Epithelial cell of proximal tubule (primary cell): Measurements from ENCODE around the gene DHRS13. TPM values are rescaled to one million over a fixed set of nuclear protein-coding genes. Genes with fewer than 3 reads are reported as not detected.
"Not testable (repeated sequence)": the region's sequence is repeated elsewhere in the genome, so short reads cannot be mapped to it uniquely, and the experiment has no call there.

Source experiments
- DNase-seq: peaks from one replicate; pipeline ENCODE4 v3.0.0-alpha.2; 2011; ENCODE audit warnings: low read depth
- H3K4me3 ChIP-seq: 2 replicates; pipeline ENCODE4 v1.5.1; 2011; ENCODE audit warnings: low read depth, mild to moderate bottlenecking, low read length
- total RNA-seq: library from RNA; depleted of rRNA; stranded (reverse); fragments of >200 nt; gene quantifications from 2 replicates; pipeline ENCODE4 v1.2.3, GENCODE V29; 2015
- TF ChIP-seq, protein P1 (sequence below): conservative IDR thresholded peaks from 2 replicates; pipeline ENCODE4 v1.5.1; 2012; ENCODE audit warnings: low read depth, mild to moderate bottlenecking, low read length

The DHRS13 gene
- total RNA-seq, 1 donor from 2014 or later = 18.0 TPM

DNA sequence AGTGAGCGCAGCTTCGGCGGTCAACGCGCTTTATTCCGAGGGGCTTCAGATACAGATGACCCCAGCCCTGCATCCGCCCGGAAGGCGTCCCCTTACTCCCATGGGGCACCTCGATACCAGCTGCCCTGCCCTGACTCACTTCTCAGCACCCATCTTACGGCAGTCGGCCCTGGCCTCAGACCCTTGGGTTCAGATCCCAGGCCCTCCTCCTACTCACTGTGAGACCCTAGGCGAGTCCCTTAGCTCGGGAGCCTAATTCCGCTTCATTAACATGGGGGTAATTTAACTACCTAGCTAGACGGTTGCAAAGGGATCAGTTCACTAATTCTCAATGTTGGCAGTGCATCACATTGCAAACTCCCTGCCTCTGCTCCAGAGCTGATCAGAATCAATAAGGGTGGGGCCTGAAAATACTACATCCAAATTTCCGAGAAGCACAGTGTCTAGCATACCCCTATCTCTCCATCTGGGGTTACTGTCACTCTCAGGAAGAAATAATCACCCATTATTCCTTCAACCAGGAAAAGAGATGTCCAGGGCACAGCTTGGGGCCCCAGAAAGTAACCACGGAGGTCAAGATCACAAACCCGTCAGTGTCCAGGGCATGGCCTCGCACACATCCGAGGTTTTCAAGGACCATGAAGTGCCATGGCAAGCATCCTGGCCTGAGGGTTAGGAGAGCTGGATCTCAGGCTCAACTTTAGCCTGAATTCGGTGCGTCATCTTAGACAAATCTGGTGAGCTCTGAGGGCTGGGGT is 4.9 kb downstream of the DHRS13 start:
- TF ChIP-seq, protein P1, sequence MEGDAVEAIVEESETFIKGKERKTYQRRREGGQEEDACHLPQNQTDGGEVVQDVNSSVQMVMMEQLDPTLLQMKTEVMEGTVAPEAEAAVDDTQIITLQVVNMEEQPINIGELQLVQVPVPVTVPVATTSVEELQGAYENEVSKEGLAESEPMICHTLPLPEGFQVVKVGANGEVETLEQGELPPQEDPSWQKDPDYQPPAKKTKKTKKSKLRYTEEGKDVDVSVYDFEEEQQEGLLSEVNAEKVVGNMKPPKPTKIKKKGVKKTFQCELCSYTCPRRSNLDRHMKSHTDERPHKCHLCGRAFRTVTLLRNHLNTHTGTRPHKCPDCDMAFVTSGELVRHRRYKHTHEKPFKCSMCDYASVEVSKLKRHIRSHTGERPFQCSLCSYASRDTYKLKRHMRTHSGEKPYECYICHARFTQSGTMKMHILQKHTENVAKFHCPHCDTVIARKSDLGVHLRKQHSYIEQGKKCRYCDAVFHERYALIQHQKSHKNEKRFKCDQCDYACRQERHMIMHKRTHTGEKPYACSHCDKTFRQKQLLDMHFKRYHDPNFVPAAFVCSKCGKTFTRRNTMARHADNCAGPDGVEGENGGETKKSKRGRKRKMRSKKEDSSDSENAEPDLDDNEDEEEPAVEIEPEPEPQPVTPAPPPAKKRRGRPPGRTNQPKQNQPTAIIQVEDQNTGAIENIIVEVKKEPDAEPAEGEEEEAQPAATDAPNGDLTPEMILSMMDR = no peak
- no peak for DNase-seq
- H3K4me3 ChIP-seq = peak overlapping the region; percentile 87

DNA sequence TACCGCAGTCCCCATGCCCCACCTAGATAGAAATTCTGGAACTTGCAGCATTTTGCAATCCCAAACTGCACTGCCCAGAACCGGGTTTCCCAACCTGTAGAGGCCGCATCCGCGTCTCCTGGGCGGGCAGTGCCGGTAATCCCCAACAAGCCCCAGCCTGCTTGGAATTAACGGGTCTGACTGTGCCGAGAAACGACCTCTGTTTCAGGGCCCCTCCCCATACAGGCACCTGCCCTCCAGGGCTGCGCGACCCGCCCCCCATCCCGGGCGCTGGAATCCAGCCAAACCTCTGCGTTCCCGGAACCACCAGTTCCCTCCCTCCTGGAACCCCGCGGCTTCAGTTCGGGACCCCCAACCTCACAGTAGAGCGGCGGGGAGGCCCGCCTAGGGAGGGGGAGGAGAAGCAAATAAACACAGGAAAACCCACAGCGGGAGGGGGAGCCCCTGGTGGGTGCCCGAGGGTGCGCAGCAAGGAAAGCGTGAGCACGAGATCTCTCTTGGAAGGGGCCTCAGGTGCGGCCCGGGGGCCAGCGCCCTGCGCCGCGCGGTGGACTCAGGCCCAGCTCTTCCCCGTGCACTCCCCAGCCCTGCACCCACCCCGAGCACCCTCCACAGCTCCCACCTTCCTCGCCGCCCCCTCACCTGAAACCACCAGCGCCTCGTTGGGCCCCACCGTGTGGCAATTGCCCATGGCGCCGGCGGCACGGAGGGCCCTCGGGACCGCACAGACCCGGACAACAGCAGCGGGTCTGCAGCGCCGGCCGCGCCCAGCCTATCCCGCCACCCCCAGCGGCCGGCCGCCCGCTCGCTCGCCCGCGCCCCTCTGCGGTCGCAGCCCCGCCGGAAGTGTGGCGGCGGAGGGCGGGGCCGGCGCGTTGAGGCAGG is 5.8 kb downstream of the DHRS13 start, which contains the start of gene FLOT2:
Gene FLOT2 (minus strand): TSS at position 850 of the 885 bp plus-strand sequence. CDS start 159 bp downstream, at position 691.
- H3K4me3 ChIP-seq = peak within 1 kb of the TSS; percentile 87
- no peak for DNase-seq
- TF ChIP-seq, protein P1 = peak; percentile 29

DNA sequence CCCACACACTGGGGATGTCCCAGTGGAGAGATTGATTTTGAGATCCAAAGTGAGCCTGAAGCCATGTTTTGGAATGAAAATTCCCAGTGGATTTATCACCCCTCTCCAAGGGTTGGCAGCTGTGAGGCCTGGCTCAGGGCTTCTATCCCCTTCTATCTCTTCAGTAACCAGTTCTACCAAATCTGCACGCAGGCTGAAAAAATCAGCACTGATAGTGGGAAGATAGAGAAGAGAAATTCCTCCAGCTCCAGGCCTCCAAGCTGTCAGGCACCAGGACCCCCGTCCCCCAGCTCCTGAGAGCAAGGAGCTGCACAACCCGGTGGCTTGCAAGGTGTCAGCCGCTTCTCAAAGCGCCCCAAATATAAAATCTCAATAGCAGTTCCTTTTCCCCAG is 6.4 kb downstream of the DHRS13 start:
- DNase-seq = no peak
- peak overlapping the region; percentile 87 for H3K4me3 ChIP-seq
- TF ChIP-seq, protein P1 = no peak

DNA sequence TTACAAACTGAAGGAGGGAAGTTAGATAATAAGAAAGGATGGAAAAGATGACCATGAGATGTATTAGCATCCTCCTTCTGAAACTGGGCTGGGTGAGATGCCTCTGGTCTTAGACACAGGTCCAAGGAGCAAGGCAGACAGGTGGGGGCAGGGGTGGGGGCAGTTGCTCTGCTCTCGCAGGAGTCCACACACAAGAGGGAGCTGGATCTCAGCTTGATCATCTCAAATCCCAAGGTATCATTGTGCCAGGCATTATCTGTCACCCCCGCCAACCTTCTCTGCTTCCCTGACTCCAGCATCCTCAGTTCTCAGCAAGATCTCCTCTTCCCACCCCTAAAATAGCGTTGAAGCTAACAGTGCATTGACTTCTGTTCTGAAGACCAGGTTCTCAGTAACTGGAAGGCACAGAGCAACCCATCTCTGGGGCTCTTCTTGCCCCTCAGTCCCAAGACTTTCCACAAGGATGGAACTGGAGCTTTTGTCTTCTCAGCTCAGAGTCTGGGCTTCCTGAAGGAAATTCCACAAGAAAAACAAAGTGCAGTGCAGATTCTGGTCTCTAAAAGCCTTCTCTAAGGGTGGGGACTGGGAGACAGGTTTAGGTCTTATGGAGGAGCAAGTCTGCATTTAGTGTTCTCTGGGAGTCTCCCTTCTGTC is 7.0 kb downstream of the DHRS13 start:
- peak overlapping the region; percentile 87 for H3K4me3 ChIP-seq
- DNase-seq = no peak
- TF ChIP-seq, protein P1 = no peak

DNA sequence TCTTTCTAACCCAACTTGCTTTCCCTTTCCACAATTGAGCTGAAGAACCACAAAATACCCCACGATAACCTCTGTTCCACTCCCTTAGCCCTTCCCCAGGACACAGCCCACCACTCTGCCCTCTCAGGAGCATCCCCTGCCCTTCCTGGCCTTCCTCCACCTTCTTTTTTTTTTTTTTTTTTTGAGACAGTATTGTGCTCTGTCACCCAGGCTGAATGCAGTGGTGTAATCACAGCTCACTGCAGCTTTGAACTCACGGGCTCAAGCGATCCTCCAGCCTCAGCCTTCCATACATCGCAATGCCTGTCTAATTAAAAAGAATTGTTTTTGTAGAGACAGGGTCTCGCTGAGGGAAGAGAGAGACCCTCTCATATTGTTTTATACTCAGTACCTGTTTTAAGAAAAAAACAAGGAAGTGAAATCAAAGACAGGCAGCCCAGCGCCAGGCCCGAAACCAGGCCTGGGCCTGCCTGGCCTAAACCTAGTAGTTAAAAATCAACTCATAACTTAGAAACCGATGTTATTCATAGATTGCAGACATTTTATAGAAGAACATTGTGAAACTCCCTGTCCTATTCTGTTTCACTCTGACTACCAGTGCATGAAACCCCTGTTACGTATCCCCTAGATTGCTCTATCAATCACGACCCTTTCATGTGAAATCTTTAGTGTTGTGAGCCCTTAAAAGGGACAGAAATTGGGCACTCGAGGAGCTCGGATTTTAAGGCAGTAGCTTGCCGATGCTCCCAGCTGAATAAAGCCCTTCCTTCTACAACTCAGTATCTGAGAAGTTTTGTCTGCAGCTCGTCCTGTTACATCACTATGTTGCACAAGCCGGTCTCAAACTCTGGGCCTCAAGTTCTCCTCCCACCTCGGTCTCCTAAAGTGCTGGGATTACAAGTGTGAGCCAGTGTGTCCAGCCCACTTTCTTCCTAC is 9.4 kb downstream of the DHRS13 start:
- not testable (repeated sequence) for DNase-seq
- H3K4me3 ChIP-seq = peak overlapping the region; percentile 4

DNA sequence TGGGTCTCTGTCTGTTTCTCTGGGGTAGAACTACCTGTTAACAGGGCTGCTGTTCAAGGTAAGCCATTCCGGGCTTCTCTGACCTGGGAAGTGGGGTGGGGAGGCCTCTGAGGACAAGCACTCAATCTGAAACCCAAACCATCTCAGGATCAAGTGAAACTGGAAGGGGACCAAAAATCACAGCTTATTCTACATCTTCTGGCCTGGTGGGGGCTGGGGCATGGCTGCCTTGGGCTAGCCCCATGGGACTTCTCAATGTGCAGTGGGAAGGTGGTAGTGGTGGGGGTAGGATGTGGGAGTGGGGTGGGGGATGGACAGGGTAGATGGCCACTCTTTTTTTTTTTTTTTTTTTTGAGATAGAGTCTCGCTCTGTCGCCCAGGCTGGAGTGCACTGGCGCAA is 10.9 kb downstream of the DHRS13 start:
- no peak overlapping the region for H3K4me3 ChIP-seq
- DNase-seq = no peak
- TF ChIP-seq, protein P1 = no peak
